UCSD-AML1 (cell line): ENCODE measurements around the gene ACBD4.

Source experiments
- DNase-seq: peaks from one replicate; lab custom pipeline; 2025; ENCODE audit not compliant: unreplicated experiment; lab: John Stamatoyannopoulos, UW

The ACBD4 gene, protein sequence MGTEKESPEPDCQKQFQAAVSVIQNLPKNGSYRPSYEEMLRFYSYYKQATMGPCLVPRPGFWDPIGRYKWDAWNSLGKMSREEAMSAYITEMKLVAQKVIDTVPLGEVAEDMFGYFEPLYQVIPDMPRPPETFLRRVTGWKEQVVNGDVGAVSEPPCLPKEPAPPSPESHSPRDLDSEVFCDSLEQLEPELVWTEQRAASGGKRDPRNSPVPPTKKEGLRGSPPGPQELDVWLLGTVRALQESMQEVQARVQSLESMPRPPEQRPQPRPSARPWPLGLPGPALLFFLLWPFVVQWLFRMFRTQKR

DNA sequence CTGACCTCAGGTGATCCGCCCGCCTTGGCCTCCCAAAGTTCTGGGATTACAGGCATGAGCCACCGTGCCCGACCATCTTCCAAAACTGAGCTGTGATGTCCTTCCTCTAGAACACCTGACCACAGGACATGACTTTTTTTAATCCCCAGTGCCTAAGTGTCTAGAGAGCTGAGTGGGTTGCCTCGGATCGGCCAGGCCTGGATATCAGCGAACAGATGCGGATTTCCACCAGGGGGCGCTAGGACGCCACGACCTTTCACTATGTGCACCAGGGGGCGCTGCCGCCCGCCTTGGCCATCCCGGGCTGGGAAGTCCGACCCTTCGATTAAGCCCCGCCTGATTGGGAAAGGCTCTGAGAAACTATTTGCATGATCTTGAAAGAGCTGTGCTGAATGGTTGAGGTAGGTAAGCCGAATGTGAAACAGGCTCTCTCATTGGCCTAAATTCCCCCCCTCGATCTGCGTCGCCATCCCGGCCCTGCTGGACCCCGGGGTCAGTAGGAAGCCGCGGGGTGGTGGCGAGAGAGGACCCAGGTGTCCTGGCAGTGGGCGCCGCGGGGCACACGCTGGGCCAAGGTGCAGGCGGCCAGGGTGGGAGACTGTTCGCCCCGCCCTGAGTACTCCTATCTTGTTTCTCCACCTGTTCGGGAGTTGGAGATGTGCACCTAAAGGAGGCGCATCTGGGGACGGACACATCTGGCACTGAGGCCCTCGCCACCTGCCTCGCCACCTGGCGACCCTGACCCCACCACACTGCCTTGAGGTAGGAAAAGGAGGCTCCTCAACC is at the start of gene ACBD4:
ACBD4 (plus strand) TSS at position 496 of the 786 bp plus-strand sequence. CDS start 458 bp downstream, outside the sequence.
- DNase-seq, result peak; percentile 96

DNA sequence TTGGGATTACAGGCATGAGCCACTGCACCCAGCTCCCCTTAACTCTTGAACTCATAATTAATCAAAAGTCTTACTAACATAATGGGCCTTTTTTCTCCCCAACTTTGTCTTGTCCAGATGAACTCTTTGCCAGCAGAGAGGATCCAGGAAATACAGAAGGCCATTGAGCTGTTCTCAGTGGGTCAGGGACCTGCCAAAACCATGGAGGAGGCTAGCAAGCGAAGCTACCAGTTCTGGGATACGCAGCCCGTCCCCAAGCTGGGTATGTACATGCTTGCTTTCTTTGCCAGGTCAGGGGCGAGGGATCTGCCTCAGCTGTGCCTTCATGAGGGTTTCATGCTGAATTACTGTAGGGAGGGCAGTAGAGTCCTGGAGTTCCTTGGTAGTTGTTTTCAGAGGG is 49.1 kb upstream of the ACBD4 start:
- DNase-seq, result no peak

DNA sequence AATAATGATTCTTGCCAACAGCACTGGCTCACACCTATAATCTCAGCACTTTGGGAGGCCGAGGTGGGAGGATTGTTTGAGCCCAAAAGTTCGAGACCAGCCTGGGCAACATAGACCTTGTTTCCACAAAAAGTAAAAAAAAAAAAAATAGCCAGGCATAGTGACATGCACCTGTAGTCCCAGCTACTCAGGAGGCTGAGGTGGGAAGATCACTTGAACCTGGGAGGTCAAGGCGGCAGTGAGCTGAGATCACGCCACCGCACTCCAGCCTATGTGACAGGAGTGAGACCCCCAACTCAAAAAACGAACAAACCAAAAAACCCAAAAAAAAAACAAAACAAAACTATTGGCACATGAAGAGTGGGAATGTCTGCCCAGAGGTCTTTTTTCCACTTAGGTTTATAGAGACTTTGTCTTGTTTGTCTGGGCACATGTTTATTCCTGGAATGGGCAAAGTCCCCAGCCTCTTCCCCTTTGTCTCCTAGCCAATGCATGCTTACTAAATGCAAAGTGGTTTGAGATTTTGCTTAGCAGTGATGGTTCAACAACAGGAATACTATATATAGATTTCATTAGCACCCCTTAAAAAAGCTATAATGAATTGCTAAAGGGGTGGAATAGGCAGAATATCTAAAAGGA is 48.5 kb upstream of the ACBD4 start:
- DNase-seq, result no peak

- DNase-seq, result no peak
Measured at GRCh38 chr17:45087504-45087975, 47.9 kb upstream of the ACBD4 start.

- DNase-seq, result no peak
Measured at GRCh38 chr17:45087978-45088377, 47.5 kb upstream of the ACBD4 start.

- DNase-seq, result no peak
Measured at GRCh38 chr17:45088741-45089140, 46.7 kb upstream of the ACBD4 start.

DNA sequence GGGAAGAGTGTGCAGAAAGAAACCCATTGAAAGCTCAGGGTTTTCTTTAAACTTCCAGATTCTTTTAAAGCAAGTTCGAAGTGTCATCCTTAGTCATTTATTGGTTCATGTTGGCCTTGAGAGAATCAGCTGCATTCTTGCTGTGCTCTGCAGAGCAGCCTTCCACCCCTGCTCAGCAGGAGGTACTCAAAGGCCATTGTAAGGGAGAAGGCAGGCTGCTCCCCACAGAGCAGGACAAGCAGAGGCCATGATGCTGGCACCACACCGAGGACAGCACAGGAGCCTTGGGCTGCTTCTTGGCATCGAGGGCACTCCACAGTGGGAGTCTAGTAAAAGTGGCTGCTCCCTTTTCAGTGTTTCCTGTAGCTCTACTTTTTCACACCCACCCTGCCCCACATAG is 44.8 kb upstream of the ACBD4 start:
- DNase-seq, result no peak

GRCh38 chr17:45091778-45092425 is 43.6 kb upstream of the ACBD4 start:
- no peak for DNase-seq

GRCh38 chr17:45092911-45093430 is 42.5 kb upstream of the ACBD4 start:
- no peak for DNase-seq

DNA sequence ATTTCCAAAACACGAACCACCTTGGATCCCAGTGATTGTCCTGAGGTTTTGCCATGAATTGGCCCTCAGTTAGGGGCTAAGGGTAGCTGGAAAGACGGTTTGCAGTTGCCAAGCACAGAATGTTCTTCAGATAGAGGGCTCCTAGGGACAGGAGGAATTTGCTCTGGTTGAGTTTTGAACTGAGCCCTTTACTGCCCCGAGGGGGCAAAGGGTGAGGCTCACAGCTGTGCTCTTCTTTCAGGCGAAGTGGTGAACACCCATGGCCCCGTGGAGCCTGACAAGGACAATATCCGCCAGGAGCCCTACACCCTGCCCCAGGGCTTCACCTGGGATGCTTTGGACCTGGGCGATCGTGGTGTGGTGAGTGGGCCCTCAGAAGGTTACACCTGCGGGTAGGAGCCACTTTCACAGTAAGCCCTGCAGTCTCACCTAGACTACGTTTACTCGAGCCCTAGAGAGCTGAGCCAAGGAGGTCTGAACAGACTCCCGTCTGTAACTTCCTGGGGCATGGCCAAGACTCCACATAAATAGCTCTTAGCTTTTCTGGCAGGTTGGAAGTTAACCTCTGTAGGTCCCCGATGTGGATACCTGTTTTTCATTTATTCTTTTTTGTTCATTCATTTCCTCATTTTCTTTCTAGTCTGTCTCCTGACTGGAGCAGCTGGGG is 41.9 kb upstream of the ACBD4 start:
- no peak for DNase-seq

GRCh38 chr17:45096141-45096540 is 39.3 kb upstream of the ACBD4 start:
- no peak for DNase-seq

GRCh38 chr17:45096926-45097325 is 38.6 kb upstream of the ACBD4 start:
- no peak for DNase-seq

DNA sequence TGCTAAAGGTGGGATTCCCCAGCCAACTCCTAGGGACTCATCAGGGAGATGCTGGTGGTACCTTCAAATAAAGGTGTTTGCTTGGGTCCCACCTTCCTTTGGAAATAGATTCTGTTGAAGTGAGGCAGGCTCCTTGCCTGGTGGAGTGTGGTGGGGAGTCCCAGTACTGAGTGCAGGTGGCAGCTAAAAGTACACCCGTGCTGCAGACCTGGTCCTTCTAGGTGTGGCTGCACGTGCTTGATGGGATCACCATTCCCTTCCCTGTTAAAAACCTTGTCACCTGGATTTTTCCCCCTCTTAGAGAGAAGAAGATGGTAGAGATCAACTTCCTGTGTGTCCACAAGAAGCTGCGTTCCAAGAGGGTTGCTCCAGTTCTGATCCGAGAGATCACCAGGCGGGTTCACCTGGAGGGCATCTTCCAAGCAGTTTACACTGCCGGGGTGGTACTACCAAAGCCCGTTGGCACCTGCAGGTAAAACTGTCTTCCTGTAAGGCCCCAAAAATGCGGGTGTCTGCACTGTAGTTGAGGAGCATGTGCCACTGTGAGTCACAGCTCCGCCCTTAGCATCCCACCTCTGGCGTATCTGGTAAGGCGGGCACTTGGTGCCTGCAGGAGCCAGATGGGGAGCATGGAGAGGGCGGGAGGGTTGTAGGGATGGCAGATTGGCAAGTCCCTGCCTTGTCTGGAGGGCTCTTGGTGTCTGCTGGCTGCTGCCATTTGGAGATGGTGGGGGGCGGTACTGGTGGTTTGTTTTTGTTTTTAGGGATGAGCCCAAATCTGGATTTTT is 37.2 kb upstream of the ACBD4 start:
- no peak for DNase-seq

DNA sequence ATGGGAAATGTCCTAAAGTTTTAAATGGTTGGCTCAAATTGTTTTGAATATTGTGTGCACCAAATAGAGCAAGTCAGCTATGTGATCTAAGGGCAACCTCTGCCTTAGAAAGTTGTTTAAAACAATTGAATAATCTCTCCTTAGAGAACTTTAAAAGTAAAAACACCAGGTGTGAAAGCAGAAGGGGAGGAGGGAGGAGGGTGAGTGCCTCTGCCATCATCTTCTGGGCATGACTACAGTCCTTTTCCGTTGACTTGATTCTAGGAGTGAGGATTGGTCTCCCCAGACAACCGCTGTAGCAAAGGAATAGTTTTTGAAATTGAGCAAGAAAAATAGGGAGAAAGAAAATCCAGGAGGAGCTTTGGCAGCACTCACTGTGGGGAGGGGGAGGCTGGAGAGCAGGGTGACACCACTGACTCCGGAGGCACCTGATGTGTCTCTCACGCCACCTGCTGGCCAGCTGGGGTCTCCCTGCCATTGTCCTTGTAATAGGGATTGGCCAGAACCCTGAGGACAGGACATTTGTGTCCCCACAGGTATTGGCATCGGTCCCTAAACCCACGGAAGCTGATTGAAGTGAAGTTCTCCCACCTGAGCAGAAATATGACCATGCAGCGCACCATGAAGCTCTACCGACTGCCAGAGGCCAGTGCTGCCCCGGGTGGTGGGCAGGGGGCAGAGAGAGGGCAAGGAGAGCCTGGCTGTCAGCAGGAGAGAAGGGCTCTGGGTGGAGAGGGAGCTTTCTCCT is 36.4 kb upstream of the ACBD4 start:
- peak; percentile 73 for DNase-seq

GRCh38 chr17:45101546-45101882 is 34.0 kb upstream of the ACBD4 start:
- no peak for DNase-seq

GRCh38 chr17:45101883-45102811 is 33.3 kb upstream of the ACBD4 start:
- DNase-seq, result no peak

DNA sequence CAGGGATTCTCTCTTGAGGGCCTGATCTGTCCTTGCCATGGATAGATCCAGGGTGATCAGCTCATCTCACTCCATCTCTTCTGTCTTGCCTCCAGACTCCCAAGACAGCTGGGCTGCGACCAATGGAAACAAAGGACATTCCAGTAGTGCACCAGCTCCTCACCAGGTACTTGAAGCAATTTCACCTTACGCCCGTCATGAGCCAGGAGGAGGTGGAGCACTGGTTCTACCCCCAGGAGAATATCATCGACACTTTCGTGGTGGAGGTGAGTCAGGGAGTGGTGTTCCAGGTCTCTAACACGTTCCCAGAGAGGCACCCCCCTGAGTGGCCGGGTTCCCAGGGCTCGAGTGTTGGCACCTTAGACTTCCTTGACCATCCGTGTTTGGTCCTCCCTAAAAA is 32.6 kb upstream of the ACBD4 start:
- no peak for DNase-seq

- DNase-seq, result no peak
Measured at GRCh38 chr17:45103269-45103795, 32.2 kb upstream of the ACBD4 start.
